Thoracic aorta (tissue), 2 donors: Measurements from ENCODE around the gene ZDHHC11. TPM values are rescaled to one million over a fixed set of nuclear protein-coding genes. Genes with fewer than 3 reads are reported as not detected.

Experiments used
- ATAC-seq: fragments of 150-250 bp; one replicate; pipeline ENCODE4 v1.8.0; 2017; ENCODE audit warnings: low read depth; ENCODE audit not compliant: insufficient number of reproducible peaks, low FRiP score
- DNase-seq: peaks from one replicate; pipeline ENCODE4 v3.0.0-alpha.2; 2020; ENCODE audit warnings: low spot score
- H3K27ac ChIP-seq, 2 donors: fragments of 200-600 bp; sonication (generic); 1 replicate in 1 of 2; 2 replicates in 1 of 2; pipeline ENCODE4 v1.5.1; 2016; ENCODE audit warnings: mild to moderate bottlenecking in 2 of 2, moderate library complexity in 2 of 2
- H3K27me3 ChIP-seq: fragments of 200-600 bp; sonication (generic); replicated peaks from 2 replicates; pipeline ENCODE4 v1.6.0; 2016; ENCODE audit warnings: mild to moderate bottlenecking; ENCODE audit not compliant: insufficient read depth
- H3K36me3 ChIP-seq: fragments of 200-600 bp; sonication (generic); one replicate; pipeline ENCODE4 v1.5.1; 2016
- H3K4me1 ChIP-seq, 2 donors: fragments of 200-600 bp; sonication (generic); 1 replicate in 1 of 2; 2 replicates in 1 of 2; pipeline versions ENCODE4 v1.5.1 to v1.6.0; 2016; ENCODE audit warnings: low read depth in 2 of 2, mild to moderate bottlenecking in 1 of 2; ENCODE audit not compliant: control insufficient read depth in 1 of 2
- H3K4me3 ChIP-seq: fragments of 200-600 bp; sonication (generic); 2 replicates; pipeline ENCODE4 v1.5.1; 2016; ENCODE audit warnings: mild to moderate bottlenecking
- H3K9me3 ChIP-seq: fragments of 200-600 bp; sonication (generic); 2 replicates; pipeline ENCODE4 v1.5.1; 2016
- total RNA-seq, 2 donors: library from RNA; depleted of rRNA; stranded (reverse); fragments of >200 nt; gene quantifications; one replicate each; pipeline versions ENCODE4 v1.1.0 to v1.2.3, GENCODE V29; 2016
- TF ChIP-seq, protein P1 (sequence below): fragments of 200-600 bp; sonication (generic); IDR thresholded peaks from one replicate; pipeline ENCODE4 v1.5.1; 2019; ENCODE audit warnings: antibody characterized with exemption

The ZDHHC11 gene
- total RNA-seq, 2 donors from 2014 or later, result 4.2 to 5.6 TPM

DNA sequence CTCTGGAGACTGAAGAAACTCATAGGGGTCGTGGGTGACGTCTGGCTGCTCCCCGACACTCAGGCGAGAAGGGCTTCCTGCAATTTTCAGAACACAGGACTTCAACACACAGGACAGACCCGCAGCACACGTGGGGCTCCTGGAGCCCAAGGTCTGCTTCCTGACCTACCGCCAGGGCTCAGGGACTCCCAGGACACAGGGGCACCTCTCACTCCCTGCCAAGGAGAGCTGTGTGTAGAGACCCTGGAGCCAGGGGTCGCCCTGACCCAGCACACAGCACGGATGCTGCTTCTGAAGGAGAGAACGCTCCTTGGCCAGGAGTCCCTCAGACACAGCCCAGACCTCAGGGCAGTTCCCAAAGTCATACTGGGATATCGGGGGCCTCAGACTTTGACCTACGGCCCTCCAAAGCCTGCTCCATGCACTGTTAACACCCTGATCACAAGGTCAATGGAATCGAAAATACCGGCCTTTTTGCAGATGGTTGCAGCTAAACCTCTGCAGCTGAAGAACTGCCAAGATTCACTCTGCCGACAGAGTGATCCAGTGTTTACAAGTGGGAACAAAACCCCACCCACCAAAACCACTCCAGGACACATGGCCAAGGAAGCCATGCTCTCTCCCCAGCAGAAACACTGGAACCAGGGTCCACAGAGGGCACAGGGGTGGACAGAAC is 13.8 kb upstream of the ZDHHC11 start:
- Histone ChIP-seq H3K9me3 (no peaks in the 10 kb centered on the region), H3K36me3 (peaks cover 49% of the 10 kb centered on the region), H3K4me1 (no peaks in the 10 kb centered on the region), H3K27ac (no peak overlapping the region), H3K27me3 (no peaks in the 10 kb centered on the region), H3K4me3 (no peak overlapping the region)
- ATAC-seq, result no peak
- TF ChIP-seq, protein P1, sequence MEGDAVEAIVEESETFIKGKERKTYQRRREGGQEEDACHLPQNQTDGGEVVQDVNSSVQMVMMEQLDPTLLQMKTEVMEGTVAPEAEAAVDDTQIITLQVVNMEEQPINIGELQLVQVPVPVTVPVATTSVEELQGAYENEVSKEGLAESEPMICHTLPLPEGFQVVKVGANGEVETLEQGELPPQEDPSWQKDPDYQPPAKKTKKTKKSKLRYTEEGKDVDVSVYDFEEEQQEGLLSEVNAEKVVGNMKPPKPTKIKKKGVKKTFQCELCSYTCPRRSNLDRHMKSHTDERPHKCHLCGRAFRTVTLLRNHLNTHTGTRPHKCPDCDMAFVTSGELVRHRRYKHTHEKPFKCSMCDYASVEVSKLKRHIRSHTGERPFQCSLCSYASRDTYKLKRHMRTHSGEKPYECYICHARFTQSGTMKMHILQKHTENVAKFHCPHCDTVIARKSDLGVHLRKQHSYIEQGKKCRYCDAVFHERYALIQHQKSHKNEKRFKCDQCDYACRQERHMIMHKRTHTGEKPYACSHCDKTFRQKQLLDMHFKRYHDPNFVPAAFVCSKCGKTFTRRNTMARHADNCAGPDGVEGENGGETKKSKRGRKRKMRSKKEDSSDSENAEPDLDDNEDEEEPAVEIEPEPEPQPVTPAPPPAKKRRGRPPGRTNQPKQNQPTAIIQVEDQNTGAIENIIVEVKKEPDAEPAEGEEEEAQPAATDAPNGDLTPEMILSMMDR, result no peak
- DNase-seq, result no peak

DNA sequence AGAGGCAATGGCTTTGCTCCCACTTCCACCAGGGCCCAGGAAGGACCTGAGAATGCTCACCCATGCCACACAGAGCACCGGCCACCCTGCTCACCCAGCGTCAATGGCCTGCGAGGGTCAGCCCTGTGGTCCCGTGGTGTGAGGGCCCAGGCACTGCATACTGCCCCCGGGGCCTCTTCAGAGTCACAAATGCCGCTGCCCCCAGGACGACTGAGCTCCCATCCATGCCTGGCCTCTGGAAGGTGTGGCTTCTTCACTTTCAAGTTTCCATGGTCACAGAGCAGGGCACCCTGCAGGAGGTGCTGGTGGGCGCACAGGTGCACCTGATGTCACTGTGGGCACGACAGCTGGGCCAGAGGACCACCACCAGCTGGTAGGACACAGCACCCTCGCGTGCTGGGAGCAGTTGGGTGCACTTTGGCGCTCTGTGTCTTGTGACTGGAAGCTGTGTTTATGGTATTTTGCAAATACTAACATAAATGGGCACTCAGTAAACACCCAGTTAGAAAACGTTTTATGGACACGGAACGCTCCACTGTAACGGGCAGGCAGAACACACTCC is 12.5 kb upstream of the ZDHHC11 start:
- ATAC-seq (no peak), DNase-seq (no peak)
- no peak overlapping the region for H3K4me3 ChIP-seq
- TF ChIP-seq, protein P1, result no peak
- H3K9me3 ChIP-seq, result no peaks in the 10 kb centered on the region
- H3K36me3 ChIP-seq, result peaks cover 36% of the 10 kb centered on the region
- H3K27ac ChIP-seq, result no peak overlapping the region
- no peaks in the 10 kb centered on the region for H3K4me1 ChIP-seq
- no peaks in the 10 kb centered on the region for H3K27me3 ChIP-seq

DNA sequence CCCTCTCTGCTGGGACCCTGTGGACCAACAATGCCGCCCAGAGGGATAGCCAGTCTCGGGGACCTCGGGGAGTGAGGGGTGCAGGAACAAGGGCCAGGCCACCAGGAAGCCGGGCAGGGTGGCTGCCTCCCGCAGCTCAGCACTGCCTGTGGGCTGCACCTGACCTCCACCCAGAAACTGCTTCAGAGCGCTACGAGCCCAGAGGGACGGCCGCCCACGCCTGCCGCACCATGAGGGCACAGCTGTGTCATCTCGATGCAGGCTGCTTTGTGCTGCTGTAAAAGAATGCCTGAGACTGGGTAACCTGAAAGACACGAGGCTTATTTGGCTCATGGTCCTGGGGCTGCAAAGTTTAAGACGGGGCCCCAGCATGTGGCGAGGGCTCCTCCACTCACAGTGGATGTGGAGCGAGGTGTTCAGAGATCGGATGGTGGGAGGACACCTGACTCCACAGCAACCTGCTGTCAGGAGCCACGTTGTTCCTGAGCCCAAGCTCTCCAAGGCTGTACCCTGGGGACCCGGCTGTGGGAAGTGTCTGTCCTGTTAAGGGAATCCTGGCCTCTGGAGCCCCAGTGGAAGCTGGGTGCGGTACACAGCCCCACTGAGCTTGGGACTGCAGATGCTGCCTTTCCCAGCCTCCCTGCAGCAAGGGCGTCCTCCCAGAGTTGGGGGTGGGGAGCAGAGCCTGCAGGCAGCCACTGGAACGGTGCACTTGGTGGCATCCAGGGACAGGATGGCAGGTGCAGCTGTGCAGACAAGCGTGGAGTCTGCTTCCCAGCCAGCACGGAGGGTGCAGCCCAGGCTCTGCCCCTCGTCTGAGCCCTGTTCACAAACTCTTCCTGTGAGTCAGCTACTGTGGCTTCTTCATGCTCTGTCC is 11.8 kb upstream of the ZDHHC11 start:
- H3K27me3 ChIP-seq, result no peaks in the 10 kb centered on the region
- H3K27ac ChIP-seq, result no peak overlapping the region
- no peaks in the 10 kb centered on the region for H3K4me1 ChIP-seq
- no peak for DNase-seq
- TF ChIP-seq, protein P1, result no peak
- no peak for ATAC-seq
- H3K9me3 ChIP-seq, result no peaks in the 10 kb centered on the region
- H3K36me3 ChIP-seq, result peaks cover 30% of the 10 kb centered on the region
- H3K4me3 ChIP-seq, result no peak overlapping the region

DNA sequence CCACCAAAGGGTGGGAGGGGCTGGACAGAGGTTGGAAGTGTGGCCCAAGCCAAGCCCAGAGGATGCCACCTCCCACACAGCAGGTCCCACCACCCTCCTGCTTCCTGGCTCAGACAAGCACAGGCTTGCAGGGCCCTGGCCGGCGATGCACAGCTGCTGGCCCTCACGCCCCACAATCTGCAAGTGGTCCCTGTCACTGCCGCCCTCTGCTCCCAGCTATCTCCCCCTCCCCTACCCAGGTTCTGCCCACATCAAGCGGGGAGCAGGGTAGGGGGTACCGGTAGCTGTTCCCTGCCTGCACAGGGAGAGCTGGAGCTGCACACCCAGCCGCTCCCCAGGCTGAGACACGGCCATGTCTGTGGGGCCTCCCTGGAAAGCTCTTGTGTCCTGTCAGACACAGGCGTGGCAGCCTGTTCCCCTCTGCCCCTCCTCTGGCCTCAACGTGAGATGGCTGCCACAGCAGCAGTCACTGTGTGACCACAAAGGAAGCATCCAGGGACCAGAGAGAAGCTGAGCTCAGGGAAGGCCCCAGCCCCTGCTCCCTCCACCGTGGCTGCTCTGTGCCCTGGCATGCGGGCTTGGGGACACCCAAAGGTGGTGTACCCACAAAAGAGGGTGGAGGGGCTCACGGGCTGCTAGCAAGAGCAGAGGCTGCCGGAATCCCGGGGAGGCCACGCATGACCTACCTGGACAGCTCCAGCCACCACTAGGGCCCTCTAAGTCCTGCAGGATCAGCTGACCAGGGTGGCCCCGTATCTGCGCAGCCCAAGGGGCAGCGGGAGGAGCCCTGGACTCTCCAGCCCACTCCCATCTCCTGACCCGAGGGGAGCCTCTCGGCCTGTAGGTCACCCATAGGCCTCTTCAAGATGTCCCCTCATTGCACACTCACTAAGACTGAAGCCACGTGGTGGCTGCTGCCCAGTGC is 10.9 kb upstream of the ZDHHC11 start:
- H3K4me3 ChIP-seq, result no peak overlapping the region
- no peak overlapping the region for H3K27ac ChIP-seq
- peaks cover 24% of the 10 kb centered on the region for H3K36me3 ChIP-seq
- H3K9me3 ChIP-seq, result no peaks in the 10 kb centered on the region
- no peaks in the 10 kb centered on the region for H3K27me3 ChIP-seq
- no peak for DNase-seq
- no peak for ATAC-seq
- no peaks in the 10 kb centered on the region for H3K4me1 ChIP-seq
- TF ChIP-seq, protein P1, result no peak
